ENCODE results near the gene RGS6. TPM values are rescaled to one million over a fixed set of nuclear protein-coding genes. Genes with fewer than 3 reads are reported as not detected.
A peak's percentile ranks its signal among the peaks of the same experiment; 100 is the strongest.

RGS6 gene
- total and polyA plus RNA-seq, 4 donors, result 0.21 to 5.4 (median 0.45) TPM

GRCh38 chr14:72559669-72560255 lies 627.5 kb downstream of the RGS6 start:
- H3K4me1 ChIP-seq (ENCODE audit: control insufficient read depth in 5 of 5, insufficient read depth in 5 of 5, low read length in 5 of 5), result peaks cover 0 to 11% (median 0%) of the 10 kb centered on the region in 5 donors
- no peaks in the 10 kb centered on the region for H3K36me3 ChIP-seq (ENCODE audit: control insufficient read depth in 4 of 4, insufficient read depth in 4 of 4, low read length in 4 of 4)
- peaks cover 0 to 3% (median 0%) of the 10 kb centered on the region in 4 donors for H3K9me3 ChIP-seq (ENCODE audit: control insufficient read depth in 4 of 4, insufficient read depth in 3 of 4, low read length in 3 of 4)
- H3K27ac ChIP-seq (ENCODE audit: low read depth in 1 of 2, low read length in 1 of 2), result no peak overlapping the region
- H3K4me3 ChIP-seq, result no peak overlapping the region
- DNase-seq (no peak), ATAC-seq (ENCODE audit: insufficient read depth, low FRiP score) (no peak)
- no peak overlapping the region for H3K9ac ChIP-seq (ENCODE audit: insufficient read depth in 1 of 2, low read length in 2 of 2)
- no peak for TF ChIP-seq CTCF (IDR thresholded peaks at IDR 0.05; ENCODE audit: control extremely low read depth, extremely low read depth)
- H3K27me3 ChIP-seq (ENCODE audit: control insufficient read depth in 3 of 3, insufficient read depth in 3 of 3, low read length in 2 of 3), result no peaks in the 10 kb centered on the region
- 90% methylated on average over 6 of the region's 6 CpGs for whole genome bisulfite sequencing, 2 donors

- Histone ChIP-seq H3K4me3 (no peak overlapping the region), H3K9me3 (ENCODE audit: control insufficient read depth in 4 of 4, insufficient read depth in 3 of 4, low read length in 3 of 4) (peaks cover 0 to 3% (median 0%) of the 10 kb centered on the region in 4 donors), H3K9ac (ENCODE audit: insufficient read depth in 1 of 2, low read length in 2 of 2) (no peak overlapping the region), H3K27me3 (ENCODE audit: control insufficient read depth in 3 of 3, insufficient read depth in 3 of 3, low read length in 2 of 3) (no peaks in the 10 kb centered on the region), H3K36me3 (ENCODE audit: control insufficient read depth in 4 of 4, insufficient read depth in 4 of 4, low read length in 4 of 4) (no peaks in the 10 kb centered on the region), H3K4me1 (ENCODE audit: control insufficient read depth in 5 of 5, insufficient read depth in 5 of 5, low read length in 5 of 5) (peaks cover 0 to 11% (median 0%) of the 10 kb centered on the region in 5 donors), H3K27ac (ENCODE audit: low read depth in 1 of 2, low read length in 1 of 2) (no peak overlapping the region)
- 42 to 80% methylated on average over 5 of the region's 5 CpGs for WGBS, 2 donors
- no peak for TF ChIP-seq CTCF (IDR thresholded peaks at IDR 0.05; ENCODE audit: control extremely low read depth, extremely low read depth)
- DNase-seq (peak in 2 of 3 donors; percentile 32 to 49), ATAC-seq (ENCODE audit: insufficient read depth, low FRiP score) (no peak)
Observed at GRCh38 chr14:72560331-72560730, 628.1 kb downstream of the RGS6 start.

GRCh38 chr14:72560889-72561493 lies 628.8 kb downstream of the RGS6 start:
- Histone ChIP-seq H3K4me1 (ENCODE audit: control insufficient read depth in 5 of 5, insufficient read depth in 5 of 5, low read length in 5 of 5) (peaks cover 0 to 11% (median 0%) of the 10 kb centered on the region in 5 donors), H3K27ac (ENCODE audit: low read depth in 1 of 2, low read length in 1 of 2) (no peak overlapping the region)
- WGBS, 2 donors, result 91 to 95% methylated on average over 12 of the region's 12 CpGs

More at GRCh38 chr14:72560889-72561493, 628.8 kb downstream of the RGS6 start:
- no peaks in the 10 kb centered on the region for H3K27me3 ChIP-seq (ENCODE audit: control insufficient read depth in 3 of 3, insufficient read depth in 3 of 3, low read length in 2 of 3)
- no peaks in the 10 kb centered on the region for H3K36me3 ChIP-seq (ENCODE audit: control insufficient read depth in 4 of 4, insufficient read depth in 4 of 4, low read length in 4 of 4)
- no peak overlapping the region for H3K9ac ChIP-seq (ENCODE audit: insufficient read depth in 1 of 2, low read length in 2 of 2)
- ATAC-seq (ENCODE audit: insufficient read depth, low FRiP score) (no peak), DNase-seq (no peak)
- no peak for TF ChIP-seq CTCF (IDR thresholded peaks at IDR 0.05; ENCODE audit: control extremely low read depth, extremely low read depth)
- H3K4me3 ChIP-seq, result no peak overlapping the region
- peaks cover 0 to 3% (median 0%) of the 10 kb centered on the region in 4 donors for H3K9me3 ChIP-seq (ENCODE audit: control insufficient read depth in 4 of 4, insufficient read depth in 3 of 4, low read length in 3 of 4)

Measured in lung (tissue), 12 donors.